Colonic mucosa (tissue), 4 donors: ENCODE results near the gene TUFT1. TPM values are rescaled to one million over a fixed set of nuclear protein-coding genes. Genes with fewer than 3 reads are reported as not detected.

ENCODE experiments used
- DNase-seq: peaks from one replicate; pipeline ENCODE4 v3.0.0-alpha.2; 2020
- H3K27ac ChIP-seq: fragments of 200-600 bp; one replicate; pipeline ENCODE4 v1.8.0; 2021
- H3K27me3 ChIP-seq: fragments of 200-600 bp; one replicate; pipeline ENCODE4 v1.8.0; 2021
- H3K36me3 ChIP-seq: fragments of 200-600 bp; one replicate; pipeline ENCODE4 v1.8.0; 2021
- H3K4me1 ChIP-seq: fragments of 200-600 bp; one replicate; pipeline ENCODE4 v1.8.0; 2021; ENCODE audit warnings: mild to moderate bottlenecking
- H3K4me3 ChIP-seq: fragments of 200-600 bp; one replicate; pipeline ENCODE4 v1.8.0; 2021
- H3K9ac ChIP-seq, 2 donors: one replicate each; pipeline ENCODE4 v1.7.0; 2013; ENCODE audit warnings: control low read depth in 2 of 2, low read depth in 2 of 2, low read length in 2 of 2
- H3K9me3 ChIP-seq: fragments of 200-600 bp; one replicate; pipeline ENCODE4 v1.8.0; 2021
- intact Hi-C: fragments of 100-400 bp; cut with DNase I; formaldehyde crosslinking; loops from one replicate; pipeline ENCODE4 v1.14.1; 2022
- total RNA-seq, 2 donors: library from RNA; stranded (reverse); fragmentation: NEBNext Ultra II Directional in 1 of 2; extraction: Animal tissue kit (Norgen Biotek cat#: 25700) in 1 of 2; gene quantifications; one replicate each; pipeline ENCODE4 v1.2.1, GENCODE V29; 2021
- TF ChIP-seq, protein P1 (sequence below): fragments of 200-600 bp; IDR thresholded peaks from one replicate; pipeline ENCODE4 v1.8.0; 2022; ENCODE audit warnings: antibody characterized with exemption, mild to moderate bottlenecking
- donor health status: healthy.
- donor health status: DM: no; HTN: no; CAD: no.
- donor health status: DM: no; HTN: no; CAD: no.

TUFT1 gene
- total RNA-seq, 2 donors from 2014 or later: 25.5 to 40.6 TPM

DNA sequence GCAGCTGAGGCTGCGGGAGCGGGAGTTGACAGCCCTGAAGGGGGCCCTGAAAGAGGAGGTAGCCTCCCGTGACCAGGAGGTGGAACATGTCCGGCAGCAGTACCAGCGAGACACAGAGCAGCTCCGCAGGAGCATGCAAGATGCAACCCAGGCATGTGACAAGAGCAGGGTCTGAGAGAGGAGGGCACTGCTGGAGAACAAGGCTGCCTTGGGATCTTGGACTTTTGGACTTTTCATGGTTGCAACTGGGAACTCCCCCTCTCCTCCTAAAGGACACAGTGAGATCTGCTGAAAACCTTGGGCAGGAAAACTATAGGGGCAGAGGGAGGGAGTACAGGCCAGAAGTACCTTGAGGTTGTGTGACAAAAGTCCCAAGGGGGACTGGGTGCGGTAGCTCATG, 15.4 kb upstream of the TUFT1 start:
- Histone ChIP-seq H3K4me3 (no peak overlapping the region), H3K27me3 (no peaks in the 10 kb centered on the region), H3K4me1 (no peaks in the 10 kb centered on the region), H3K9me3 (no peaks in the 10 kb centered on the region), H3K27ac (no peak overlapping the region), H3K36me3 (peaks cover 8% of the 10 kb centered on the region), H3K9ac (no peak overlapping the region)
- TF ChIP-seq, protein P1, sequence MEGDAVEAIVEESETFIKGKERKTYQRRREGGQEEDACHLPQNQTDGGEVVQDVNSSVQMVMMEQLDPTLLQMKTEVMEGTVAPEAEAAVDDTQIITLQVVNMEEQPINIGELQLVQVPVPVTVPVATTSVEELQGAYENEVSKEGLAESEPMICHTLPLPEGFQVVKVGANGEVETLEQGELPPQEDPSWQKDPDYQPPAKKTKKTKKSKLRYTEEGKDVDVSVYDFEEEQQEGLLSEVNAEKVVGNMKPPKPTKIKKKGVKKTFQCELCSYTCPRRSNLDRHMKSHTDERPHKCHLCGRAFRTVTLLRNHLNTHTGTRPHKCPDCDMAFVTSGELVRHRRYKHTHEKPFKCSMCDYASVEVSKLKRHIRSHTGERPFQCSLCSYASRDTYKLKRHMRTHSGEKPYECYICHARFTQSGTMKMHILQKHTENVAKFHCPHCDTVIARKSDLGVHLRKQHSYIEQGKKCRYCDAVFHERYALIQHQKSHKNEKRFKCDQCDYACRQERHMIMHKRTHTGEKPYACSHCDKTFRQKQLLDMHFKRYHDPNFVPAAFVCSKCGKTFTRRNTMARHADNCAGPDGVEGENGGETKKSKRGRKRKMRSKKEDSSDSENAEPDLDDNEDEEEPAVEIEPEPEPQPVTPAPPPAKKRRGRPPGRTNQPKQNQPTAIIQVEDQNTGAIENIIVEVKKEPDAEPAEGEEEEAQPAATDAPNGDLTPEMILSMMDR: no peak
- DNase-seq: no peak
- intact Hi-C loops: no loop called here

DNA sequence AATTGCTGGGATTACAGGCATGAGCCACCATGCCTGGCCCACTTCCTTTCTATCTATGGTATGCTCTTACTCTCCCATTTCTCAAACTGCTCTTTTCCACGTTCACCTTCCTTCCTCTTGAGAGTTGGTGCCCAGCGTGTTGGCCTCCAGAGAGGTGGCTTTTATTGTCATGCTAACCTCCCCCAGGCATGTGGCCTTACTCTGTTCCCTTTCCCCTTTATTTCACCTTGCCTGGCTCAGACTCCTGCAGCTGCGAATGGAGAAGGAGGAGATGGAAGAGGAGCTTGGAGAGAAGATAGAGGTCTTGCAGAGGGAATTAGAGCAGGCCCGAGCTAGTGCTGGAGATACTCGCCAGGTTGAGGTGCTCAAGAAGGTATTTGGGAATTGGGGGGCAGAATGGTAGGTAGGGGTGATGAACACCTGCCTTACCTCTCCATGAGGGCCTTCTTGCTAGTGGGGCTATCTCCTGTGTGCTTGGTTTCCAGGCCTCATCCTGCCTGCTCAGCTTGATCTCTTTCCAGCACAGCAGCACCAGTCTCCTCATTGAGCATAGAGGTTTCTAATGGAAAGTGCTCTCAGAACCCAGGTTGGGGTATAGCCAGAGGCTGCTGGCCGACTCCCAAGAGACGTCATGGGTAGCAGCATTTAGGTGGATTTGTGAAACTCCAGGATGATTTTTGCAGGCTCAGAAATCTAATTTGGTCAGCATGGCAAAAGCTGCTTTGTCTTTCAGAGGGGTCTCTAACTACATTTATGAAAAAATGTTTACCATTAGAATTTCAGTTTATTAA, 13.2 kb upstream of the TUFT1 start:
- peaks cover 8% of the 10 kb centered on the region for H3K36me3 ChIP-seq

DNA sequence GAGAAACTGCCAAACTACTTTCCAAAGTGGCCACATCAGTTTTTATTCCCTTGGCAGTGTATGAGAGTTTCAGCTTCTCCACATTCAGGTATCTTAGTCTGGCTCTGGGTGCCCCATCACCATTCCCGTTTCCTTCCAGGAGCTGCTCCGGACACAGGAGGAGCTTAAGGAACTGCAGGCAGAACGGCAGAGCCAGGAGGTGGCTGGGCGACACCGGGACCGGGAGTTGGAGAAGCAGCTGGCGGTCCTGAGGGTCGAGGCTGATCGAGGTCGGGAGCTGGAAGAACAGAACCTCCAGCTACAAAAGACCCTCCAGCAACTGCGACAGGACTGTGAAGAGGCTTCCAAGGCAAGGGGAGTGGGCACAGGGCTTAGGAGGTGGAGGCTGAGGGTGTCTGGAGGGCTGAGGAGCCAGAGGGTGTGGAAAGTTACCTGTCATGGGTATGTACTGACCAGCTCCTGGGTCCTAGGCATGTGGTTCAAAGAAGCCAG, 10.9 kb upstream of the TUFT1 start:
- Histone ChIP-seq H3K9me3 (no peaks in the 10 kb centered on the region), H3K4me3 (no peak overlapping the region), H3K27me3 (no peaks in the 10 kb centered on the region), H3K36me3 (no peaks in the 10 kb centered on the region), H3K27ac (no peak overlapping the region), H3K4me1 (no peaks in the 10 kb centered on the region), H3K9ac (no peak overlapping the region)
- DNase-seq: no peak
- TF ChIP-seq, protein P1: no peak
- intact Hi-C loops: no loop called here

More for the DNA sequence above, 13.2 kb upstream of the TUFT1 start:
- TF ChIP-seq, protein P1: no peak
- Histone ChIP-seq H3K9me3 (no peaks in the 10 kb centered on the region), H3K27me3 (no peaks in the 10 kb centered on the region), H3K4me1 (no peaks in the 10 kb centered on the region), H3K4me3 (no peak overlapping the region), H3K9ac (no peak overlapping the region), H3K27ac (no peak overlapping the region)
- intact Hi-C loops: no loop called here
- DNase-seq: no peak

DNA sequence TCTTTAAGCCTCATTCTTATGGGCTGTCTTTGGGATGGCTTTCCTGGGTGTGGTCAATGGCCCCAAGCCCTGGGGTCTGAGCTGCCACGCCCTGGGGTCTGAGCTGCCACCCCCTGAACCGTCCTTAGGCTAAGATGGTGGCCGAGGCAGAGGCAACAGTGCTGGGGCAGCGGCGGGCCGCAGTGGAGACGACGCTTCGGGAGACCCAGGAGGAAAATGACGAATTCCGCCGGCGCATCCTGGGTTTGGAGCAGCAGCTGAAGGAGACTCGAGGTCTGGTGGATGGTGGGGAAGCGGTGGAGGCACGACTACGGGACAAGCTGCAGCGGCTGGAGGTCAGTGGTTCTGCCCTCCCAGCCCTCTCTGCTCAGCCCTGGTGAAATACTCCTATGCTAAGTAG, 10.3 kb upstream of the TUFT1 start:
- TF ChIP-seq, protein P1: no peak
- DNase-seq: no peak
- no peak overlapping the region for H3K9ac ChIP-seq
- H3K36me3 ChIP-seq: no peaks in the 10 kb centered on the region
- H3K4me3 ChIP-seq: no peak overlapping the region
- no peak overlapping the region for H3K27ac ChIP-seq
- H3K4me1 ChIP-seq: no peaks in the 10 kb centered on the region
- intact Hi-C loops: loop anchor here (10.0 kb wide), 1 partner anchor 165 kb away; no protein-coding TSS in a partner anchor
- H3K9me3 ChIP-seq: no peaks in the 10 kb centered on the region
- H3K27me3 ChIP-seq: no peaks in the 10 kb centered on the region

DNA sequence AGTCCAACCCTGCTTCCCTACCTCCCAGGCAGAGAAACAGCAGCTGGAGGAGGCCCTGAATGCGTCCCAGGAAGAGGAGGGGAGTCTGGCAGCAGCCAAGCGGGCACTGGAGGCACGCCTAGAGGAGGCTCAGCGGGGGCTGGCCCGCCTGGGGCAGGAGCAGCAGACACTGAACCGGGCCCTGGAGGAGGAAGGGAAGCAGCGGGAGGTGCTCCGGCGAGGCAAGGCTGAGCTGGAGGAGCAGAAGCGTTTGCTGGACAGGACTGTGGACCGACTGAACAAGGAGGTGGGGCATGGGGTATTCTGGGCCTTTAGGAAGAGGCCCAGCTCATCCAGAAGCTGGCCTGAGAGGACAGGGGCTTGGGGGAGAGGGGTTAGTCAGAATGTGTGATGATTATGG, 9.6 kb upstream of the TUFT1 start:
- TF ChIP-seq, protein P1: no peak
- H3K9ac ChIP-seq: no peak overlapping the region
- H3K36me3 ChIP-seq: no peaks in the 10 kb centered on the region
- intact Hi-C loops: loop anchor here (10.0 kb wide), 1 partner anchor 164 kb away; no protein-coding TSS in a partner anchor
- H3K9me3 ChIP-seq: no peaks in the 10 kb centered on the region
- DNase-seq: no peak
- no peak overlapping the region for H3K4me3 ChIP-seq
- no peaks in the 10 kb centered on the region for H3K4me1 ChIP-seq
- H3K27me3 ChIP-seq: no peaks in the 10 kb centered on the region
- H3K27ac ChIP-seq: no peak overlapping the region
